ENCODE measurements around the gene HDAC4.

The HDAC4 gene

GRCh38 chr2:239302083-239302807, 98.6 kb downstream of the HDAC4 start:
- H3K9me3 ChIP-seq (replicated peaks in 1 of 11): no peaks in the 10 kb centered on the region
- H3K36me3 ChIP-seq: no peaks in the 10 kb centered on the region
- peaks cover 55 to 100% (median 94%) of the 10 kb centered on the region in 11 experiments for H4K20me1 ChIP-seq
- peaks cover 0 to 3% (median 0%) of the 10 kb centered on the region in 11 experiments; a peak in 1 of 22 replicates for H3K27me3 ChIP-seq
- H3K9ac ChIP-seq: peak overlapping the region in 7 of 11 experiments; percentile 6 to 74 (median 56); a peak in 6 of 22 replicates
- peak overlapping the region; percentile 78 to 97 (median 85) for H3K4me2 ChIP-seq
- peaks cover 62 to 100% (median 100%) of the 10 kb centered on the region in 10 experiments for H3K4me1 ChIP-seq
- H3K4me3 ChIP-seq: no peak overlapping the region
- TF ChIP-seq Cebpa-rat (IDR thresholded peaks at IDR 0.05): no peak
- peak overlapping the region in 8 of 11 experiments; percentile 52 to 77 (median 68); a peak in 15 of 22 replicates for H3K27ac ChIP-seq

- peaks cover 0 to 3% (median 0%) of the 10 kb centered on the region in 11 experiments; a peak in 1 of 22 replicates for H3K27me3 ChIP-seq
- peaks cover 65 to 100% (median 100%) of the 10 kb centered on the region in 10 experiments for H3K4me1 ChIP-seq
- peak overlapping the region; percentile 15 to 97 (median 80); a peak in 19 of 22 replicates for H3K4me2 ChIP-seq
- no peak overlapping the region for H3K4me3 ChIP-seq
- no peaks in the 10 kb centered on the region for H3K9me3 ChIP-seq (replicated peaks in 1 of 11)
- no peaks in the 10 kb centered on the region for H3K36me3 ChIP-seq
- H4K20me1 ChIP-seq: peaks cover 65 to 100% (median 93%) of the 10 kb centered on the region in 11 experiments
- no peak for TF ChIP-seq Cebpa-rat (IDR thresholded peaks at IDR 0.05)
- H3K27ac ChIP-seq: peak overlapping the region in 6 of 11 experiments; percentile 23 to 77 (median 39); a peak in 8 of 22 replicates
- H3K9ac ChIP-seq: peak overlapping the region in 7 of 11 experiments; percentile 5 to 60 (median 24); a peak in 10 of 22 replicates
These were observed 99.7 kb downstream of the HDAC4 start for GRCh38 chr2:239300871-239301735.

- Histone ChIP-seq H3K9ac (peak overlapping the region in 5 of 11 experiments; percentile 24 to 52 (median 37); a peak in 8 of 22 replicates), H3K27ac (peak overlapping the region in 5 of 11 experiments; percentile 24 to 77 (median 43); a peak in 7 of 22 replicates), H3K4me3 (no peak overlapping the region), H3K4me1 (peaks cover 74 to 100% (median 100%) of the 10 kb centered on the region in 10 experiments), H3K36me3 (no peaks in the 10 kb centered on the region), H3K9me3 (replicated peaks in 1 of 11) (no peaks in the 10 kb centered on the region), H4K20me1 (peaks cover 74 to 100% (median 94%) of the 10 kb centered on the region in 11 experiments), H3K4me2 (peak overlapping the region; percentile 78 to 97 (median 80); a peak in 21 of 22 replicates), H3K27me3 (peaks cover 0 to 3% (median 0%) of the 10 kb centered on the region in 11 experiments; a peak in 1 of 22 replicates)
- TF ChIP-seq Cebpa-rat (IDR thresholded peaks at IDR 0.05): no peak
These were observed 100.6 kb downstream of the HDAC4 start for GRCh38 chr2:239300242-239300641.

GRCh38 chr2:239299218-239299939, 101.4 kb downstream of the HDAC4 start:
- Histone ChIP-seq H3K4me3 (no peak overlapping the region), H3K36me3 (no peaks in the 10 kb centered on the region), H4K20me1 (peaks cover 76 to 100% (median 92%) of the 10 kb centered on the region in 11 experiments), H3K9ac (peak overlapping the region in 7 of 11 experiments; percentile 15 to 52 (median 28); a peak in 11 of 22 replicates), H3K27ac (peak overlapping the region in 7 of 11 experiments; percentile 23 to 58 (median 41); a peak in 12 of 22 replicates), H3K27me3 (no peaks in the 10 kb centered on the region; a peak in 1 of 22 replicates), H3K9me3 (replicated peaks in 1 of 11) (no peaks in the 10 kb centered on the region), H3K4me1 (peaks cover 70 to 100% (median 100%) of the 10 kb centered on the region in 10 experiments), H3K4me2 (peak overlapping the region; percentile 78 to 97 (median 80))
- no peak for TF ChIP-seq Cebpa-rat (IDR thresholded peaks at IDR 0.05)

- H3K9me3 ChIP-seq (replicated peaks in 1 of 11): no peaks in the 10 kb centered on the region
- no peak overlapping the region for H3K4me3 ChIP-seq
- H3K4me2 ChIP-seq: peak overlapping the region; percentile 78 to 97 (median 80)
- H4K20me1 ChIP-seq: peaks cover 82 to 100% (median 94%) of the 10 kb centered on the region in 11 experiments
- H3K27ac ChIP-seq: peak overlapping the region in 8 of 11 experiments; percentile 9 to 48 (median 34); a peak in 10 of 22 replicates
- no peaks in the 10 kb centered on the region for H3K27me3 ChIP-seq
- H3K4me1 ChIP-seq: peaks cover 62 to 100% (median 100%) of the 10 kb centered on the region in 10 experiments
- no peaks in the 10 kb centered on the region for H3K36me3 ChIP-seq
- no peak for TF ChIP-seq Cebpa-rat (IDR thresholded peaks at IDR 0.05)
- peak overlapping the region in 2 of 11 experiments; percentile 26 to 40; a peak in 4 of 22 replicates for H3K9ac ChIP-seq
These were observed 102.6 kb downstream of the HDAC4 start for GRCh38 chr2:239298116-239298804.

- H4K20me1 ChIP-seq: peaks cover 82 to 100% (median 96%) of the 10 kb centered on the region in 11 experiments
- H3K27me3 ChIP-seq: no peaks in the 10 kb centered on the region
- H3K4me1 ChIP-seq: peaks cover 54 to 100% (median 97%) of the 10 kb centered on the region in 10 experiments
- no peaks in the 10 kb centered on the region for H3K9me3 ChIP-seq (replicated peaks in 1 of 11)
- peak overlapping the region in 6 of 11 experiments; percentile 9 to 48 (median 40); a peak in 8 of 22 replicates for H3K27ac ChIP-seq
- H3K4me3 ChIP-seq: no peak overlapping the region
- no peak for TF ChIP-seq Cebpa-rat (IDR thresholded peaks at IDR 0.05)
- H3K9ac ChIP-seq: peak overlapping the region in 2 of 11 experiments; percentile 2 to 40; a peak in 2 of 22 replicates
- H3K4me2 ChIP-seq: peak overlapping the region; percentile 78 to 97 (median 80); a peak in 21 of 22 replicates
- H3K36me3 ChIP-seq: no peaks in the 10 kb centered on the region
These were observed 103.4 kb downstream of the HDAC4 start for GRCh38 chr2:239297142-239298004.

Measured in BLaER1 treated with 17β-estradiol and CSF1 and Interleukin-3, amounts not matched to agents 10 nM and 100 nM (cell line).